ENCODE results near the gene SANBR.
"Not testable (repeated sequence)": the region's sequence is repeated elsewhere in the genome, so short reads cannot be mapped to it uniquely, and the experiment has no call there.

The SANBR gene

DNA sequence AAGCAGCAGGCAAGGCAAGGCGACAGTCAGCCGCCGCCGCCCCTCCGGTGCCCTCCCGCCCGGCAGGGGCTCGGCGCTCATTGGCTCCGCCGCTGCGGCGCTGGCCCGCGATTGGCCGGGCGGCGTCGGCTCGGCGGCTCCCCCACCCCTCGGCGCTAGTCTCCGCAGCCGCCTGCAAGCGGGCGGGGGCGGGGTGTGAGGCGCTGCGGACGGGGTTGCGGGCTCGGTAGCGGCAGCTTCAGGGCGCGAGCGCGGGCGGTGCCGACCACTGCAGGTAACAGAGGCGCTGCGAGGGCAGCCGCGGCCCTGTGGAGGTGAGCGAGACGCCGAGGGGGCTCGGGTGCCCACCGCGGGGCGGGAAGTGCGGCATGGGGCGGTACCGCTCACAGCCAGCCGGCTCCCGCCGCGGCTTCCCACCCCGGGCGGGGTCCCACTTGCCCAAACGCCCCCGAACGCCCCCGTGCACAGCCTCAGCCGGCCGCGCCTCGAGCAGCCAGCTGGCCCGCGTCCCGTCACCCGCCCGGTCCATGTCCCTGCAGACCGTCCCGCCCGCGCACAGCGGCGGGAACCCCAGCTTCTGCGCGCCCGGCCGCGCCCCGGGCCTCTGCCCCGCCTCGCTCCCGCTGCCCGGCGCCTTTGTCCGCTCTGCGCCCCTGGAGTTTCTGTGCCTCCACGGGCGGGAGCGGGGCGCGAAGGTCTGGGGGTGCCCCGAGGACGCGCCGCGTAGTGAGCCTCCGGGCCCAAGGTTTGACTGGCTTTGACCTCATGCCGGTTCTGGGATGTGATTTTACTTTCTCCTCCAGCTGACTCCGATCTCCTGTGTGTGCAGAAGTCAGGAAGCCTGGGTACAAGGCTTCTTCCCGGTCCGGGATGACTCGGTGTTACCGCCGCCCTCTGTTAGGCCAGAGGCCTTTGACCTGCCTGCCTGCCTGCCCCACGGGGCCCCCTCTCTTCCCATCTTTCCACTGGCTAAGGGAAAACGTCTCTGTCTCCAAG is at the start of gene SANBR:
Gene SANBR, plus strand, starts transcription at position 158 of the 996 bp plus-strand sequence. CDS start 4,480 bp downstream, outside the sequence.
- DNase-seq (ENCODE audit: low read depth): peak; percentile 77

GRCh38 chr2:61015976-61016375 is 49.7 kb upstream of the SANBR start:
- DNase-seq (ENCODE audit: low read depth): no peak

DNA sequence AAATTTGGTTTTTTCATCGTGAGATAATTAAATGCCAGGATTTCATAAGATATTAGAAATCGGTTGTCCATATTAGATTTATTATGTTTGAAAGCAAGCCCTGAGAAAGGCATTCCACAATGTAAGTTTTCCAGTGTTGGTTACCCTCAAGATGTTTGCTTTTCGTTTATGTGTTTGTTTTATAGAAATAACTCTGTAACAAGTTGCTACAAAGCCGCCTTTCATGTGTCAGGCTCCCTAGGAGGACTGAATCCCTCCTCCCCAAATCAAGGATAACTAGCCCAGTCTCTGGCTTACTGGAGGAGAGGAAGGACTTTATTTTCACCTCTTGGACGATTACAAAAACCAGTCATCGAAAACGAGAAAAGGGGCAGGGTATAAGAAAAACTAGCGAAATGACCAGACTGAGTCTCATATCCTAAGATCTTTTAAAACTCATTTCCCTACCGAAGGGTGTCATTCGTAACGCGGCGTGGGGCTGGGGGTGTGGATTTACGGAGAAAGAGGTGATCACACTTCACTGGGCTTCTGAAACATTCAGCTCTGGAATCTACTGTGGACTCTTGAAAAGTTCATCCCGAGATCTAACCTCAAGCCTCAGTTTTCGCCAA is 49.2 kb upstream of the SANBR start:
- DNase-seq (ENCODE audit: low read depth): peak; percentile 15

- peak; percentile 66 for DNase-seq (ENCODE audit: low read depth)
Observed at GRCh38 chr2:61017003-61017555, 48.6 kb upstream of the SANBR start.

DNA sequence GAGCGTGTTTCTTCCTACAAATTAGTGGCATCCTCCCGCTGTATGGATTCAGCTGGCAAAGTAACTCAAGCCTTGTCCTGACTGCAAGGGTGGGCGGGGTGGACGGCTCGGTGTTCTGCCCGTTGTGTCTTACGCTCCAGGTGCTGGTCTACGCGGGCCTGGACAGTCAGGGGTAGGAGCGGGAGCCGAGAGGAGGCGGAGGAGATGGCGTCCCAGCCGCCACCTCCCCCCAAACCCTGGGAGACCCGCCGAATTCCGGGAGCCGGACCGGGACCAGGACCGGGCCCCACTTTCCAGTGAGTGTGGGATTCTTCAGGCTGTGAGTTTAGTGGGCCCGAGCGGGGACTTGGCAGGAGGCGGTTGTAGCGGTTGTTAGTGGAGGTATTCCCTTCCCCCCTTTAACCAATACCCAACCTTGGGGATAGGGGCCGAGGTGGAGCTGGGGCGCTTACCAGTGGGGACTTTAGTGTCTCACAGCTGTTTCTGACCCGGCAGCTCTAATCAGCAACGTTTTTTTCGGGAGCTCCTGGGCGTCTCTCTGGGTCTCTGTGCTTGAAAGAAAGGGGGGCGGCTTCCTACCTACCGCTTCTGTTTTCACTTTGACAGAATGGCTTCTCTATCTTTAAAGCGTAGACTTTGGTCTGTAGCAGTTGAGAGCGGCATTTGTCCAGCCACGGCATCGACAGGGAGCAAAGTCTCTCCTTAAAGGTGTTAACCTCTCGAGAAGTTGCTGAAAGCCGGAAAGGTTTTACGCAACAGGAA is 47.9 kb upstream of the SANBR start, which contains the start of the genes PEX13 and PUS10:
Gene PEX13, plus strand, starts transcription at position 165 of the 762 bp plus-strand sequence. Its CDS starts 40 bp downstream, at position 205.
Gene PUS10, minus strand, starts transcription at position 700 of the 762 bp plus-strand sequence. CDS start 6,365 bp downstream, outside the sequence.
- DNase-seq (ENCODE audit: low read depth): peak; percentile 53

GRCh38 chr2:61018318-61018755 is 47.3 kb upstream of the SANBR start:
- DNase-seq (ENCODE audit: low read depth): no peak

DNA sequence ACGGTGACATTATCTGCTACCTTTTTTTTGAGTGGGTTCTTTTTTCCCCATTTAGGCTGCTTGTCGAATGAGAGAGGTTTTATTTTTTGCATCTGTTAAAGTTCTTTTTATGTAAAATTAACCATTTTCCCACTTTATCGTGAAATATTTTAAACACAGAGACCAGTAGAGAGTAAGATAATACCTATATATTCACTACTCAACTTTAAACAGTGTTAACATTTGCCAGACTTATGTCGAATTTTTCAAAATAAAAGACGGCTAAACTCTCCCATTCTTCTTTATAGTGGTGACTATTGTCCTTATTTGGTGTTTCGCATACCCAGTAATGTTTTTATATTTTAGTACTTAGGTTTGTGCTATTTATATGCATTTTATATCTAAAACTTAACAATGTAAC is 46.9 kb upstream of the SANBR start:
- DNase-seq (ENCODE audit: low read depth): no peak

DNA sequence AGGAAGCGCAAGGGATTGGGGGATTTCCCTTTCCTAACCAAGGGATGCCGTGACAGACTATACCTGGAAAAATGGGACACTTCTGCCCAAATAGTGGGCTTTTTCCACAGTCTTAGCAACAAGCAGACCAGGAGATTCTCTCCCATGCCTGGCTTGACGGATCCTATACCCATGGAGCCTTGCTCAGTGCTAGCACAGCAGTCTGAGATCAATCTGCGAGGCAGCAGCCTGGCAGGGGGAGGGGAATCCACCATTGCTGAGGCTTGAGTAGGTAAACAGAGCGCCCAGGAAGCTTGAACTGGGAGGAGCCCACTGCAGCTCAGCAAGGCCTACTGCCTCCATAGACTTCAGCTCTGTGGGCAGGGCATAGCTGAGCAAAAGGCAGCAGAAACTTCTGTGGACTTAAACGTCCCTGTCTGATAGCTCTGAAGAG is 44.4 kb upstream of the SANBR start:
- no peak for DNase-seq (ENCODE audit: low read depth)

DNA sequence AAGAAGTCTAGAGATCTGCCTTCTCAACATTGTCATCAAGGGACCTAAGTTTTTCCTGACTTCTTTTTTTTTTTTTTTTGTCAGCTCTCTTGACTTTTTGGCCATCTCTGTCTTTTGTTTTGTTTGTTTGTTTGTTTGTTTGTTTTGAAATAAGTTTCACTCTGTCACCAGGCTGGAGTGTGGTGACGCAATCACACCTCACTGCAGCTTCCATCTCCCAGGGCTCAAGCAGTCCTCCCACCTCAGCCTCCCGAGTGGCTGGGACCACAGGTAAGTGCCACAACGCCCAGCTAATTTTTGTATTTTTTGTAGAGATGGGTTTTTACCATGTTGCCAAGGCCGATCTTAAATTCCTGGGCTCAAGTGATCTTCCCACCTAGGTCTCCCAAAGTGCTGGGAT is 42.0 kb upstream of the SANBR start:
- DNase-seq (ENCODE audit: low read depth): no peak

DNA sequence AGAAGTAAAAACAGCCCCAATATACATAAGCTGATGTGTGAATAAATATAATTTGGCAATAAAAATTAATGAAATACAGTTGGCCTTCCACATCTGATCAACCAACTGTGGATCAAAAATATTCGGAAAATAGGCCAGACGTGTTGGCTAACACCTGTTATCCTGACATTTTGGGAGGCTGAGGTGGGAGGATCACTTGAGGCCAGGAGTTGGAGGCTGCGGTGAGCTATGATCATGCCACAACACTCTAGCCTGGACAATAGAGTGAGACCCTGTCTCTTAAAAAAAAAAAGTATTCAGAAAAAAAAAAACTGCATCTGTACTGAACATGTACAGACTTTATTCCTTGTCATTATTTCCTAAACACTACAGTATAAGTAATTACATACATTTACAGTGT is 36.1 kb upstream of the SANBR start:
- no peak for DNase-seq (ENCODE audit: low read depth)

GRCh38 chr2:61034592-61034991 is 31.1 kb upstream of the SANBR start:
- not testable (repeated sequence) for DNase-seq (ENCODE audit: low read depth)

- not testable (repeated sequence) for DNase-seq (ENCODE audit: low read depth)
Observed at GRCh38 chr2:61036643-61037042, 29.0 kb upstream of the SANBR start.

GRCh38 chr2:61042807-61043206 is 22.9 kb upstream of the SANBR start:
- no peak for DNase-seq (ENCODE audit: low read depth)

- no peak for DNase-seq (ENCODE audit: low read depth)
Observed at GRCh38 chr2:61044636-61045035, 21.0 kb upstream of the SANBR start.

GRCh38 chr2:61045226-61045625 is 20.4 kb upstream of the SANBR start:
- no peak for DNase-seq (ENCODE audit: low read depth)

GRCh38 chr2:61045999-61046398 is 19.7 kb upstream of the SANBR start:
- no peak for DNase-seq (ENCODE audit: low read depth)

DNA sequence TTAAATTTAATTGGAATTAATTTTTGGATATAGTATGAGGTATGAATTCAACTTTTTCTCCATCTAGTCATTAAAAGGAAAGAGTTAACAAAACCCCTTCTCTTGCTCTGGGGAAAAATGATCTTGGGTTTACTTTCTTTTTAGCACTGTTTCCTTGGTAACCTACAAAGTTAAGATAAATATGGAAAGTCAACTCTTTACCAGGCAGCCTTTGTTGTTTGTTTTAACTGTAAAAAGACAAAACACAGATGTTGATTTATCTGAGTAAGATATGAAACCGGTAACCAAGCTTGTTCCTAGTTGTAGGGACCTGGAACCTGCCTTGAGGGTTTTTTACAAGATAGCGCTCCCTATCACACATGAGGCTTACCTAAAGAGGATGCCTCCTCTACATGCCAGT is 10.1 kb upstream of the SANBR start:
- no peak for DNase-seq (ENCODE audit: low read depth)

DNA sequence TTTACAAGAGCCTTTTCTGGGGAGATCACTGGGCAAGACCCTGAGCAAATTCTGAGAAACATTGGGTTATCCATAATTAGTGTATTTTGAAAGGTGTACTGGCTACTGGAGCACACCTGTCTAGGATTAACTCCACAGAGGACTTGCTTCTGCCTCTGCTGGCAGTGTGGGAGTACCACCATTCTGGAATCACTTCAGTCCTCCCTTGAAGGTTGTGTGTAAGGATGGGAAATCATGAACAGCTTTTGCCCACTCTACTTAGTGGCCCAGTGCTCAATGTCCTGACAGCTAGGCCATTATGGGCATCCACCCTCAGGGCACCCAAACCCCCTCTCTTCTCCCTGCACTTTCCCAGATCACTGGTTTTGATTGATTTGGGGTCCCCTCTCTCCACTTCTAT is 8.1 kb upstream of the SANBR start:
- DNase-seq (ENCODE audit: low read depth): no peak

GRCh38 chr2:61059382-61059781 is 6.3 kb upstream of the SANBR start:
- no peak for DNase-seq (ENCODE audit: low read depth)

DNA sequence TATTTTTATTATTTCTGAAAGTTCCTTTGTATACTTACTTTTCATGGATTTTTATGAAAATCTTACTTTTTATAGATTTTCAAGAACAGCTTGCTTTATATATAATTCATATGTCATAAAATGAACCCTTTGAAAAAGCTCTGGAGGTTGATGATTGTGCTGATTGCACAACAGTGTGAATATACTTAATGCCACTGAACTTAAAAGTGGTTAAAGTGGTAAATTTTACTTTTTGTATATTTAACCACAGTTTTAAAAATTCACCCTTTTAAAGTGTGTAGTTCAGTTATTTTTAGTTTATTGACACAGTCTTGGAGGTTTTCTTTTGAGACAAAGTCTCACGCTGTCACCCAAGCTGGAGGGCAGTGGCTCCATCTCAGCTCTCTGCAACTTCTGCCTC is 8.4 kb downstream of the SANBR start:
- DNase-seq (ENCODE audit: low read depth): no peak

GRCh38 chr2:61085883-61086282 is 20.2 kb downstream of the SANBR start:
- DNase-seq (ENCODE audit: low read depth): no peak

DNA sequence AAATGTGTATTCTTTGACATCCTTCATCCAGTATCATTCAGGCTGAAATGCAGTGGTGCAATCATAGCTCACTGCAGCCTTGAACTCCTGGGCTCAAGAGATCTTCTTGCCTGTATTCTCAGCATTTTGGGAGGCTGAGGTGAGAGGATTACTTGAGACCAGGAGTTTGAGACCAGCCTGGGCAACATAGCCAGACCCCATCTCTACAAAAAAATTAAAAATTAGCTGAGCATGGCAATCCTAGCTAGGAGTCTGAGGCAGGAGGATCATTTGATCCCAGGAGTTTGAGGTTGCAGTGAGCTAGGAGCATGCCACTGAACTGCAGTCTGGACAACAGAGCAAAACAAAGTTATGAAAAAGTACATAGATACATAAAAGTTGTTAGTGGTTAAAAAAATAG is 24.1 kb downstream of the SANBR start:
- no peak for DNase-seq (ENCODE audit: low read depth)

All from activated T-cell treated with anti-CD3 and anti-CD28 coated beads for 24 hours (primary cell).